Activated CD4-positive, alpha-beta T cell treated with anti-CD3 and anti-CD28 coated beads for 24 hours (primary cell): ENCODE results near the gene MOAP1.
"Not testable (repeated sequence)": the region's sequence is repeated elsewhere in the genome, so short reads cannot be mapped to it uniquely, and the experiment has no call there.

ENCODE experiments used
- DNase-seq, 2 donors: peaks; one replicate each; pipeline ENCODE4 v3.0.0-alpha.2; 2020; ENCODE audit warnings: low read depth in 2 of 2

MOAP1 gene, protein sequence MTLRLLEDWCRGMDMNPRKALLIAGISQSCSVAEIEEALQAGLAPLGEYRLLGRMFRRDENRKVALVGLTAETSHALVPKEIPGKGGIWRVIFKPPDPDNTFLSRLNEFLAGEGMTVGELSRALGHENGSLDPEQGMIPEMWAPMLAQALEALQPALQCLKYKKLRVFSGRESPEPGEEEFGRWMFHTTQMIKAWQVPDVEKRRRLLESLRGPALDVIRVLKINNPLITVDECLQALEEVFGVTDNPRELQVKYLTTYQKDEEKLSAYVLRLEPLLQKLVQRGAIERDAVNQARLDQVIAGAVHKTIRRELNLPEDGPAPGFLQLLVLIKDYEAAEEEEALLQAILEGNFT

DNA sequence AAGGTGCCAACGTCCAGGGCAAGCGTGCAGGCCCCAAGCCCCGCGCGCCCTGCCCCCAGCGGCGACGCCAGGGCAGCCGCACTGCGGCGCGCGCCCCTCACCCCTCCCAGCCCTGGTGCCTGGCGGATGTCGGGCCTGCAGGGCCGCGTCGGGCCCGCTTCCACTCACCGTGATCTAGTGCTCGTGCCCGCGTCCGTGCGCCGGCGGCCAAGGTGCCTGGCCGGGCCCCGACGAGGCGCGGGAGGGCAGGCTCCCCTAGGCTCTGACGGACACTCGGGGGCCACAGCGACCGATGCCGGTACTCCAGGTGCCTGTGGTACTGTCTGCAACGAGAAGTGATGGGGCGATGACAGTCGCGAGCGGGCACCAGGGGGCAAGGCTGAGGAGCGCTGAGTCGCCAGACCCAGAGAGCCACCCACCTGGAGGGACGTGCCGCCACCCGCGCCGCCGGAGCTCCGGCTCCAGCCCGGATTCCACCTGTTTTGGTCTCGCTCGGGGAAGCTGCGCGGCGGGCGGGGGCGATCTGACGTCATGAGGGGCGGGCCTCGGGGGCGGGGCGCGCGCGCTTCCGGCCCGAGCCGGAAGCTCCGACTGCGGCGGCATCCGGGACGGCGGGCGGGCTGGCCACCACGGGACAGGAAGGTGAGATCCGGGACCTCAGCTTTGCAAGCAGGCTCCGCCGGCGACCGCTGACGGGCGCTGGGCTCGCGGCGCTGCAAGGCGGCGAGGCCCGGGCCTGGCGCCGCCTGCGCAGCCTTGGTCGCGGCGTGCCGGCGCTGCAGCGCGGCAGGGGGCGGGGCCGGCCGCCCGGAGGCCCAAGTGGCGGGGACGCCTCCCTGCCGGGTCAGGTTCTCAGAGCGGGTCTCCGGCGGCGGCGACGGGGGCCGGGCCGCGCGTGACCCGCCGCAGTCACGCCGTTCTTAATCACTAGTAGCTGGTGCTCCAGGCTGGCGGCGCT lies at the start of gene MOAP1, which contains the start of gene LYSET:
TSS of gene MOAP1 (minus strand) at position 507 of the 958 bp plus-strand sequence. CDS start 655 bp downstream, outside the sequence.
TSS of gene LYSET (plus strand) at position 927 of the 958 bp plus-strand sequence. CDS start 89 bp downstream, outside the sequence.
- DNase-seq = peak; percentile 77 to 79

DNA sequence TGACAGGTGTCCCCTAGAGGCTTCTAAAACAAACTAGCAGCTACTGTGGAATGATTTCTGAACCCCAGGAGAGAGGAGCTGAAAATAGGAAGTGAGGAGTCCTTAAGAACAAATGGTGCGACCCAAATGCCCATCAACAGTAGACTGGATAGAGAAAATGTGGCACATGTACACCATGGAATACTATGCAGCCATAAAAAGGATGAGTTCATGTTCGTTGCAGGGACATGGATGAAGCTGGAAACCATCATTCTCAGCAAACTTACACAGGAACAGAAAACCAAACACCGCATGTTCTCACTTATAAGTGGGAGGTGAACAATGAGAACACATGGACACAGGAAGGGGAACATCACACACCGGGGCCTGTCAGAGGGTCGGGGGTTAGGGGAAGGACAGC lies 48.4 kb upstream of the MOAP1 start:
- not testable (repeated sequence) for DNase-seq

DNA sequence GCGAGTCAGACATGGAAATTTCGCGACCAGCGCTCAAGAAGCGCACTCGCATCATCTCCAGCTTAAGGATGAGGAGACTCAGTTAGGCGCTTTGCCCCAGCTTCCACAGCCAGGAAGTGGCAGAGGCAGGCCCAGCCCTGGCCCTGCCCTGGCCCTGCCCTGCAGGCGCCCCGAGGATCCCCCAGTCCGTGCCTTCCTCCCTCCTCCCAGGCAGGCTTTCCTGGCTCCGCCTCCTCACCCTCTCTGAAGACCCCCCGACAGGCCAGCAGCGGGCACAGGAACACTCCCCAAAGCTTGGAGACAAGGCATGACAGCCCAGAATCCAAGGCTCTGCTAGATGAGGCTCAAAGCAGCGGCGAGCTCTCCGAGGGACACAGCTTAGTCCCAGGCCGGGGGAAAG lies 47.5 kb upstream of the MOAP1 start:
- DNase-seq = no peak

DNA sequence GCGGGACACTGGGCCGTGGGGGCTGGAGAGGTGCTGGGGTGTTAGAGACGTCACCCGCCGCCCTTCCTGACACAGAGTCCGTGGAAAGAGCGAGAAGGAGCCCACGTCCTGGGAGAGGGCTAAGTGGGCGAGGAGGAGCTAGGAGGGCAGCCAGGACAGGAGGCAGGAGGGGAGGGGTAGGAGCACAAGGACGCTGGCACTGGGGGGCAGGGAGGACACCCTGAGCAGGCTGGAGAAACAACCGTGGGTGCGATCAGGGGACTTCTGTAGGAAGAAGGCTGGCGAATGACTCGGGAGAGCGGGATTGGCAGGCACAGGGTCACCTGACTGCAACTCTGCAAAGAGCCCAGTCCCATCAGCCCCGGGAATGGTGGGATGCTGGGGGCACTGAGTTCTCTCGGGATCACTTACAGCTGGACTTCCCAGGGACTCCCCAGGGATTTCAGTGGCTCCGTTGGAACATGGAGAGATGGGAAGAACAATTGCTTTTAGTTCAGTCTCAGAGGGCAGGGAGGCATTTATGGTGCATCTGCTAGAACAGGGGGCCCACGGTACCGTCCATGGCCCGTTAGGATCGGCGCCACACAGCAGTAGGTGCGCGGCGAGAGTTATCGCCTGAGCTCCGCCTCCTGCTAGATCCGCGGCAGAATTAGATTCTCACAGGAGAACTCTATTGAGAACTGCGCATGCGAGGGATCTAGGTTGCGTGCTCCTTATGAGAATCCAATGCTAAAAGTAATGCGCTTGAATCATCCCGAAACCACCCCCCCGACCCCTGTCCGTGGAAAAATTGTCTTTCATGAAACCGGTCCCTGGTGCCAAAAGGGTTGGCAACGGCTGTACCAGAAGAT lies 46.7 kb upstream of the MOAP1 start:
- no peak for DNase-seq

DNA sequence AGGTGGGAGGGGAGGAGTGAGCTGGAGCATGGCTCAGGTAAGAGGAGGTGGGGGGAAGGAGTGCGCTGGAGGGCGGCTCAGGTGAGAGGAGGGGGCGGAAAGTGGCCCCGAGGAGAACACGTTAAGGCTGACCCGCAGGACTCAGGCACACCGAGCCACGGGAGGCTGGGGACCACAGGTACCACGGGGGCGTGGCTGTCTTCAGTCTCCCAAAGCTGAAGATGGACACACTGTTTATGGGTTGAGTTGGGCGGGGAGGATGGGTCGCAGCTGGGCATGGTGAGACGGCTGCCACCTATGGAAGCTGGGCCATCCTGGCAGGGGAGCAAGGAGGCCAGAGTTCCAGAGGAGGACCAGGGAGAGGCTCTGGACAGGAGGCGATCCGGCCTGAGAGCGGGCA lies 45.8 kb upstream of the MOAP1 start:
- no peak for DNase-seq

DNA sequence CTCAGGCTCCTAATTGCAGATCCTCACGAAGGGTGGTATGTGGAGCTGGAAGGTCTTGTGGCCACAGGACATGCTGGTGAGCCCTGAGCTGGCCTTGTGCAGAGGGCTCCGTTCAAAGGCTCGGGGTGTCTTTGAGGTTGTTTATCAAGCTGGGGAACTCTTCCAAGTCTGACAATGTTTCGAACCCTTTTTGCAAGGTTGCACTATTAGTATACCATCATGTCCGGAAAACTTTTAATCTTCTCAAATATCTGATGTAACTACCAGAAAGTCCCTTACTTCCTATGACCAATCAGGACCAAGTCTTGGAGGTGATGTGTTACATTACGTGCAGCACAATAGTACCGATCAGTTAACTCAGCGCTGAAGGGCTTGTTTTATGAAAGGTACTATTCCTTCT lies 43.9 kb upstream of the MOAP1 start:
- no peak for DNase-seq

DNA sequence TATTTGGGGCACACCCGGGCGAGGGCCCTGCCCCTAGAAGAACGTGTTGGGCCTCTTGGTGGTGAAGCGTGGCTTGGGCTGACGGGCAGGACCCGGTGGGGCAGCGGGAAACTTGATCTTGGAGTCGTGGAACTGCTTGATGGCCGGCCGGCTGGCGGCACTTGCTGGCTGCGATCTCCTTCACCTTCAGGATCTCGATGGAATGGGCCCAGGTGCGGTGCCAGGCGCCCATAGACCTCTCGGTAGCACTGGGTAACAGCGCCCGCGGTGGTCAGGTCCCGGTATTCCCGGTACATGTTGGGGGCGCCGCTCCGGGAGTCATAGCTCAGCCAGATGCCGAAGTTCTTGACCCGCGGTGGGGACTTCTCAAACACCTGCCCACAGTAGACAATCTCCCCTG lies 38.9 kb upstream of the MOAP1 start:
- no peak for DNase-seq

DNA sequence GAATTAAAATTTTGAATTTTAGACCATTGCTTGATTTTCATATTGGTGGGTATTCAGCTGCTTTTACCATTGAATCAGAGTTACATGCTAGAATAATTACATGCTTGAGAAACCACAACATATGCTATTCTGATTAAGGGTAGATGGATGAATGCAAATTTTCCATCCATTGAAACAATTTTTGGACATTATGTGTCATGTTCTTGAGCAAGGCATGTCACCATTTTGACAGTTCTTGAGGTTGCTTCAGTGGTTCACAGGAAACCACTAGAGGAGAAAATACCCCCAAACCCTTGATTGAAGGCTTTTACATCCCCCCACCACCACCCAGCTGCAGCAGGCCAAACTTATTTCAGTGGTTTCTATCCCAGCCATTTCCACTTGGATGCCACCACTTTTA lies 35.8 kb upstream of the MOAP1 start:
- DNase-seq = no peak

DNA sequence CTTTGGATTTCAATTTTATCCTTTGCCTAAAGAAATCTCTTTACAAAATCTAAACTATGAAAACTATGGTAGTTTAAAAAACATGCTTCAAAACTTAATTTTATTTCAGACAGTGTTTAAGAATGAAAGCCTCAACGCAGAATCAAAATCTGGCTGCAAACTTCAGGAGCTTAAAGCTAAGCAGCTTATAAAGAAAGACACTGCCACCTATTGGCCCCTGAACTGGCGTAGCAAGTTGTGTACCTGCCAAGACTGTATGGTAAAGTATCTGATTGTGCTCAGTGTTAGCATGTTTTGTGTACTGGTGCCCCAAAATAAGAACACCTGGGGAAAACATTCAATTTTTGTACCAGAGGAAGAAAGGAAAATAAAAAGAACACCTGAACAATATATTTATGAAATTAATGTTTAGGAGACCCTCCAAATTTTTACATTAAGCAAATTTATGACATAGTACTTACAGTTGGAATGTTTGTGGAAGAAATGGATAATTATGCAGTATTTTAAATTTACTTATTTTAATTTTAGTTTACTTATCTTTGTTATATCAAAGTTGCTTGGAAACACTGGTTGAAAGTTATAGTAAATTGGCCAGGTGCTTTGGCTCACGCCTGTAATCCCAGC lies 34.5 kb upstream of the MOAP1 start:
- no peak for DNase-seq

DNA sequence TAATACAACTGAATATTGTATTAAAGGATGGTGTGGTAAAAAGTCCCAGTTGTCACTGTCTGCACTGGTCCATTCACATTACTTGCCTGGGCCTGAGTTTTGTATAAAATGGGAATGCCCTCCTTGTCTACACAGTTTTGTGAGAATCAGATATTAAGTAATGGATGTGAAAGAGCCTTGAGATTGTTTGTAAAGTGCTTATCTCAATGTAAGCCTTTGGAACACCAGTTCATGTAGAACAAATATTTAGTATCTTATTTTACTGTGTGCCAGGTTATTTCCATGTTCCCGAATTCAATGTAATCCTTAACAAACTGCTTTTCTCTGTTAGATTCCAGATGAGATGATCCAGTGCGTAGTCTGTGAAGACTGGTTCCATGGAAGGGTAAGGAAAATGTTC lies 29.9 kb upstream of the MOAP1 start:
- DNase-seq = no peak

DNA sequence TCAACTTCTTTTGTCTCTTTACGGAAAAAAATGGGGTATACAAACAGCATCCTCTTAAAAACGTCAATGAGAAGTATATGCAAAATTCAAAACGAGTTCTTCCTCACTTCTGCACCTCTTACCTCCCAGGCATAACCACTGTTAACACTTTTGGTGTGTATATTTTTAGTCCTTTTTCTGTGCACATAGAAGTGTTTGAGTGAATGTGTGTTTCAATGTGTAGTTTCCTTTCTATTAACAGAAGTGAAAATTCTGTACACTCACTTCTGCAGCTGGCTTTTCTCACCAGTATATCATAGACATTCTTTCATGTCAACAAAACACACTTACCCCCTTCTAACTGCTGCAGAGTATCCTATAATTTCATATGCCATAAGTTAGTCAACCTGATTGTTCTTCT lies 27.7 kb upstream of the MOAP1 start:
- no peak for DNase-seq

DNA sequence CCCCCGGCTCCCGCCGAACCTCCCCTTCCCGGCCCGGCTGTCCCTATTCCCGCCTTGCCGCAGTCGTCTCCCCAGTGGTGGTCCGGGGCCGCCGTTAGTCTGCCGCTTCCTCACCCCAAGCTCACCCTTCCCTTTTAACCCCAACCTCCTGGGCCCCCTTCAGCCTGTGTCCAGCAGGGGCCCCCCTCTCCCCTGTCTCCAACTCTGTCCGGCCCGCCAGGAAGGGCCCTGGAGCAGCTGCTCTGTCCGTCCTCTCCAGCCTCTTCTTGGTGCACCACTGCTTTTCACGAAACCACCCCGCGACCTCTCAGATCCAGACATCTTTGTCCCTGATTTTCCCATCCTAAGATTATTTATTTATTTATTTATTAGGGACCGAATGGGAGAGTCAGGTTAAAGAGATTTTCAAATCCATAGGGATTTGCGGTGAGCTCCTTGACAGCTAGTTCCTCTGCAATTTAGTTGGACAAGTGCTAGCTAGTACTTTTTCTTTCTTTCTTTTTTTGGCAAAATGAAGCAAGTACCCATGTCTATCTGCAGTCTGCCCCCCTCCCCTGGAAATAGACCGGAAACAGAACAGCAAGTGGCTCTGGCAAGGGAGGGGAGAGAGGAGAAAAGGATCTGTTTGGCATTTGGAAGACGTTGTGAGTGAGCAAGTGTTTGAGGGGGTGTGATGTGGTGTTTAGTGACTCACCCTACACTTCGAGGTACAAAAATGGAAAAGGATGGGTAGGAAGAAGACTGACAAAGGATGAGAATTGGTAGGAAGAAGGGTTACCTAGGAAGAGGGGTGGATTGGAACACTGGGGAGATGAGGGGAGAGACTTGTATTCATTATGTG lies 23.0 kb upstream of the MOAP1 start:
- no peak for DNase-seq

DNA sequence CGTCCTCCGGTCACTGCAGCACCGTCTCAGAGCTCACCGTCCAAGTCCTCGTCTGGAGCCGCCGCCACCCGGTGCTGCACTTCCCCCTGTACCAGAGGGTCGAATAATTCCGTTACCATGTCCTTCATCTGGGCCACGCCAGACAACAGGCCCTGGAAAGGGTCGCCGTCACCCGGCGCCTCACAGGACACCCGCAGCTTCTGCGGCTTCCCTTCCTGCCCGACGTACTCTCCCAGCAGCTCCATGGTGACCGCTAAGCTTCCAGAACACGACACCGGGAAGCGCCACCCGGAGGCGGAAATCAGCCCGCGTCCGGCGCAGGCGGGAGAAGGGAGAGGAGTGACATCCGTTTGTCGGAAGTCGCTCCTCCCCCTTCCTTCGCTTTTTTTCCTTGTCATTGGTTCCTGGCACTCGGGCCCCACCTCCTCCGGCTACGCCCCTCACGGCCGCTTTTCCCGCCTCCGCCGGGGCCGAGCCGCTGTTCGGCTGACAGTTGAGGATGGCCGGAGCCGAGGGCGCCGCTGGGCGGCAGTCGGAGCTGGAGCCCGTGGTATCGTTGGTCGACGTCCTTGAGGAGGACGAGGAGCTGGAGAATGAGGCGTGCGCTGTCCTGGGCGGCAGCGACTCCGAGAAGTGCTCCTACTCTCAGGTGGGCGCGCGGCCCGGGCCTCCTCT lies 22.2 kb upstream of the MOAP1 start, which contains the start of the genes GON7 and UBR7:
TSS of gene GON7 (minus strand) at position 273 of the 675 bp plus-strand sequence. CDS start at position 245, 28 bp downstream.
TSS of gene UBR7 (plus strand) at position 464 of the 675 bp plus-strand sequence. CDS start at position 500, 36 bp downstream.
- peak; percentile 85 to 86 for DNase-seq

DNA sequence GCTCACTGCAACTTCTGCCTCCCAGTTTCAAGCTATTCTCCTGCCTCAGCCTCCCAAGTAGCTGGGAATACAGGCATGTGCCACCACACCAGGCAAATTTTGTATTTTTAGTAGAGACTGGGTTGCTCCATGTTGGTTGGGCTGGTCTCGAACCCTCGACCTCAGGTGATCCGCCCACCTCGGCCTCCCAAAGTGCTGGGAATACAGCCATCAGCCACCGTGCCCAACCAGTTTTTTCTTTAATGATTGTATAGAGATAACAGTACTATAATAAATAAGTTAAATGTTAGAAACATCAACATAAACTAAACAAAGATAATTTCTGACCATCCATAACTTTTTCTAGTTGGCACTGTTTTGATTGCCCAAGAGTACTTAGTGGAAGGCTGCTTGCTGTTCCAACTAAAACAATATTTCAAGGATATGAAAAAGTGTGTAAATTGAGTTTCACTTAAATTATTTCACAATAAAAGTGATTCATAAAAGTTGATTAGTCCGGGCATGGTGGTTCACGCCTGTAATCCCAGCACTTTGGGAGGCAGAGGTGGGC lies 16.5 kb upstream of the MOAP1 start:
- no peak for DNase-seq

DNA sequence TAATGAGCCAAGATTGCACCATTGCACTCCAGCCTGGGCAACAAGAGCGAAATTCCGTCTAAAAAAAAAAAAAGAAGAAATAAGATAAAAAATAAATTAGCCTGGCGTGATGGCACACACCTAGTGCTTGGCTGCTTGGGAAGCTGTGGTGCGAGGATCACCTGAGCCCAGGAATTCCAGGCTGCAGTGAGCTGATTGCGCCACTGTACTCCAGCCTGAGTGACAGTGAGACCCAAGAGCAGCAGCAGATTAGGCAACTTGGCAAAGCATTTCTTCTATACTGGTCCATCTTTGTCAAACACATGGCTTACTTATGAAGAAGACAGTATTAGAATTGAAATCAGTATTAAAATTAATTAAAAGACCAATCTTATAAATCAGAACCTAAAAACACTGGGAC lies 15.9 kb upstream of the MOAP1 start:
- no peak for DNase-seq

DNA sequence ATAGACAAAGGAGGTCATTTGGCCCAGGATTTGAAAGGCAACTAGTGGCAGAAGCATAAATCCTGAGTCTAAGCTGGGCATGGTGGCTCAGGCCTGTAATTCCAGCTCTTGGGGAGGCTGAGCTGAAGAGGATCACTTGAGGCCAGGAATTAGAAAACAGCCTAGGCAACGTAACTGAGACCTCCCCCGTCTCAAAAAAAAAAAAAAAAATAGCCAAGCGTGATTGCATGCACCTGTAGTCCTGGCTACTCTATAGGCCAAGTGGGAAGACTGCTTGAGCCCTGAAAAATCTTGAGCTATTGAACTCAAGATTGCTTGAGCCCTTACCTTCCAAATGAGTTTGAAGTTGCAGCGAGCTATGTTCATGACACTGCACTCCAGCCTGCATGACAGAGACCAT lies 14.3 kb upstream of the MOAP1 start:
- no peak for DNase-seq

DNA sequence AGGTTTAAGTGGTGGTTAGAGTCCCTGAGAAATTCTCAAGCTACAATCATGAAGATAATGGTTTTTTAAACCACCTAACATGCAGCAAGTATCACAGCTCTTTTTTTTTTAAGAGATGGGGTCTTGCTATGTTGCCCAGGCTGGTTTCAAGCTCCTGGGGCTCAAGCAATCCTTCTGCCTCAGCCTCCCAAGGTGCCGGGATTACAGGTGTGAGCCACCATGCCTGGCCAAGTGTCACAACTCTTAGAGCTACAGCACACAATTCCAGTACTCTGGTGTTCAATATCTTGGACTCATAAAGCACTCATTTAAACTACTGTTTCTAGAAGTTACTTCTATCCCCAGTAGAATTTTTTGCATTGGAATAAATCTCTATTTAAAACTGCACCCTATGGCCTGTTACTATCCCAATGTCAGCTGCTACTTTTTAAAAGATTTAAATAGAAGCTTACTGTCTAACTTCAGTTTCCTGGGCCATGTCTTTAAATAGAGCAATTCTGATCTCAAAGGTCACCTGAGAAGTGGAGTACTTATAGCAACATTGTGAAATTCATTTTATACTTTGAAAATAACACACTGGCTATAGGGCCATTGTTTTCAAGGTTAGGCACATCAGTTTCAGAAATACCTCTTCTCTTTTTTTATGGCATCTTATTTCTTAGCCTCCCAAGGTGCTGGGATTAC lies 10.8 kb upstream of the MOAP1 start:
- DNase-seq = no peak

DNA sequence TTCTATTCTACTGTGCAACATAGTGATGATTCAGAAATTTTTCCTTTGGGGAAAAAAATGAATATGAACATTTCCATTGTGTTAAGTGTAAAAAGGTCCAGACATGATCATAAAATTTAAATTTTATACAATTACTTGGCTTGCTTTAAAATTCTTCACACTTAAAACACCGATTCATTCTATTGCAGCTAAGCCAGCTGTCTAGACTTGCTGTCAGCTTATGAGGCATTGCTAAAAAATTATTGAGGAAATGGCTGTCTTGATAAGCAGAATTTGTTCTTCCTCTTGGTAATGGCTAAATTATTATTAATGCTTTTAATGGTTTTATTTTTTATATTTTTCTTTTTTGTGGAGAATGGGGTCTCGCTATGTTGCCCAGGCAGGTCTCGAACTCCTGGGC lies 2.3 kb upstream of the MOAP1 start:
- DNase-seq = no peak

DNA sequence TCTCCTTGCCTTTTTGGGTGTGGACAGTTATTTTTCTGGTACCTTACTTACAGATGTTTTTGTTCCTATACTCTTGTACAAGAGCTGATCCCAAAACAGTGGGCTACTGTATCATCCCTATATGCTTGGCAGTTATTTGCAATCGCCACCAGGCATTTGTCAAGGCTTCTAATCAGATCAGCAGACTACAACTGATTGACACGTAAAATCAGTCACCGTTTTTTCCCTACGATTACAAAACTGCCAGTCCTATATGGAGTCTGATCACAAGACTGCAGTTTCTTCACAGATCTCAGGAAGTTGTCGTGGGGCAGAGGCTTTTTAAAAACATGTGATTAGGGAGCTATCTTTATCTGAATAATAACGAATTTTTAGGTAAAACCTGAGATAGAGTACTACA lies 1.8 kb upstream of the MOAP1 start:
- DNase-seq = no peak
